Mesothelial cell of epicardium (in vitro differentiated cells): Measurements from ENCODE around the gene AGT. TPM values are rescaled to one million over a fixed set of nuclear protein-coding genes. Genes with fewer than 3 reads are reported as not detected.

ENCODE experiments used
- DNase-seq, 2 experiments: peaks; one replicate each; pipeline ENCODE4 v3.0.0; 2021; ENCODE audit warnings: low spot score in 2 of 2; ENCODE audit not compliant: unreplicated experiment in 2 of 2
- H3K27ac Mint-ChIP-seq: 2 replicates; pipeline ENCODE4 v1.8.0; 2021; ENCODE audit warnings: mixed read lengths
- H3K27me3 Mint-ChIP-seq: 2 replicates; pipeline ENCODE4 v1.8.0; 2021; ENCODE audit warnings: low read depth, mixed read lengths
- H3K36me3 Mint-ChIP-seq: 2 replicates; pipeline ENCODE4 v1.8.0; 2021; ENCODE audit warnings: mixed read lengths
- H3K4me1 Mint-ChIP-seq: 2 replicates; pipeline ENCODE4 v1.8.0; 2021; ENCODE audit warnings: mixed read lengths
- H3K4me3 Mint-ChIP-seq: 2 replicates; pipeline ENCODE4 v1.8.0; 2021; ENCODE audit warnings: mild to moderate bottlenecking, moderate library complexity, mixed read lengths
- H3K9me3 Mint-ChIP-seq: 2 replicates; pipeline ENCODE4 v1.8.0; 2021; ENCODE audit warnings: mixed read lengths
- CTCF ChIP-seq: fragments of 200-600 bp; sonication (generic); IDR thresholded peaks from one replicate; pipeline ENCODE4 v1.5.0; 2021; ENCODE audit warnings: antibody characterized with exemption; ENCODE audit not compliant: unreplicated experiment
- total RNA-seq: library from RNA; stranded (reverse); gene quantifications from 3 replicates; pipeline ENCODE4 v1.2.1, GENCODE V29; 2021

The AGT gene
- total RNA-seq, 1 donor from 2014 or later: 1.1 TPM

GRCh38 chr1:230693221-230693620 lies 20.7 kb downstream of the AGT start:
- Mint-ChIP-seq H3K4me3 (no peak overlapping the region), H3K27ac (no peak overlapping the region), H3K27me3 (peaks cover 2% of the 10 kb centered on the region), H3K36me3 (peaks cover 30% of the 10 kb centered on the region), H3K9me3 (no peaks in the 10 kb centered on the region), H3K4me1 (peaks cover 6% of the 10 kb centered on the region)
- TF ChIP-seq CTCF: no peak
- DNase-seq: no peak

GRCh38 chr1:230691615-230692014 lies 22.3 kb downstream of the AGT start:
- Mint-ChIP-seq H3K27ac (no peak overlapping the region), H3K27me3 (no peaks in the 10 kb centered on the region), H3K9me3 (no peaks in the 10 kb centered on the region), H3K4me1 (peaks cover 6% of the 10 kb centered on the region), H3K36me3 (peaks cover 40% of the 10 kb centered on the region), H3K4me3 (no peak overlapping the region)
- DNase-seq: no peak
- TF ChIP-seq CTCF: no peak

- no peaks in the 10 kb centered on the region for H3K27me3 Mint-ChIP-seq
- H3K27ac Mint-ChIP-seq: no peak overlapping the region
- H3K9me3 Mint-ChIP-seq: no peaks in the 10 kb centered on the region
- no peak for DNase-seq
- no peak overlapping the region for H3K4me3 Mint-ChIP-seq
- H3K36me3 Mint-ChIP-seq: peaks cover 50% of the 10 kb centered on the region
- peaks cover 6% of the 10 kb centered on the region for H3K4me1 Mint-ChIP-seq
- TF ChIP-seq CTCF: no peak
Measured at GRCh38 chr1:230690101-230690500, 23.8 kb downstream of the AGT start.

- no peak overlapping the region for H3K4me3 Mint-ChIP-seq
- no peak overlapping the region for H3K27ac Mint-ChIP-seq
- DNase-seq: no peak
- no peak for TF ChIP-seq CTCF
- H3K4me1 Mint-ChIP-seq: peaks cover 22% of the 10 kb centered on the region
- H3K27me3 Mint-ChIP-seq: no peaks in the 10 kb centered on the region
- no peaks in the 10 kb centered on the region for H3K9me3 Mint-ChIP-seq
- peaks cover 52% of the 10 kb centered on the region for H3K36me3 Mint-ChIP-seq
Measured at GRCh38 chr1:230686747-230687146, 27.2 kb downstream of the AGT start.

GRCh38 chr1:230684998-230685397 lies 28.9 kb downstream of the AGT start:
- H3K4me1 Mint-ChIP-seq: peaks cover 27% of the 10 kb centered on the region
- no peaks in the 10 kb centered on the region for H3K9me3 Mint-ChIP-seq
- no peak for DNase-seq
- no peak overlapping the region for H3K4me3 Mint-ChIP-seq
- no peaks in the 10 kb centered on the region for H3K27me3 Mint-ChIP-seq
- no peak for TF ChIP-seq CTCF
- peaks cover 46% of the 10 kb centered on the region for H3K36me3 Mint-ChIP-seq
- H3K27ac Mint-ChIP-seq: no peak overlapping the region

GRCh38 chr1:230684146-230684545 lies 29.8 kb downstream of the AGT start:
- Mint-ChIP-seq H3K27me3 (no peaks in the 10 kb centered on the region), H3K9me3 (no peaks in the 10 kb centered on the region), H3K4me1 (peaks cover 23% of the 10 kb centered on the region), H3K27ac (no peak overlapping the region), H3K36me3 (peaks cover 49% of the 10 kb centered on the region), H3K4me3 (no peak overlapping the region)
- no peak for DNase-seq
- TF ChIP-seq CTCF: no peak
